GM10266 (cell line): ENCODE results near the gene STMN3.
A peak's percentile ranks its signal among the peaks of the same experiment; 100 is the strongest.

Source experiments
- DNase-seq: peaks from one replicate; pipeline ENCODE4 v3.0.0; 2012; ENCODE audit errors: extremely low spot score
- CTCF ChIP-seq: IDR thresholded peaks from 2 replicates; pipeline ENCODE4 v1.5.1; 2012; ENCODE audit warnings: mild to moderate bottlenecking, low read depth; ENCODE audit not compliant: control insufficient read depth, insufficient read depth; ENCODE audit errors: missing control alignments

STMN3 gene

GRCh38 chr20:63625771-63626423, 27.3 kb downstream of the STMN3 start:
- TF ChIP-seq CTCF: no peak
- peak; percentile 67 for DNase-seq

GRCh38 chr20:63624486-63624885, 28.7 kb downstream of the STMN3 start:
- no peak for TF ChIP-seq CTCF
- no peak for DNase-seq

- no peak for DNase-seq
- TF ChIP-seq CTCF: no peak
Measured at GRCh38 chr20:63622732-63623131, 30.5 kb downstream of the STMN3 start.

GRCh38 chr20:63622096-63622495, 31.1 kb downstream of the STMN3 start:
- TF ChIP-seq CTCF: no peak
- no peak for DNase-seq

- TF ChIP-seq CTCF: no peak
- DNase-seq: no peak
Measured at GRCh38 chr20:63620991-63621390, 32.2 kb downstream of the STMN3 start.

- DNase-seq: no peak
- TF ChIP-seq CTCF: no peak
Measured at GRCh38 chr20:63619505-63619904, 33.7 kb downstream of the STMN3 start.

- TF ChIP-seq CTCF: no peak
- no peak for DNase-seq
Measured at GRCh38 chr20:63619086-63619485, 34.1 kb downstream of the STMN3 start.
